Kidney (tissue), 14 donors: ENCODE data around the gene SUMO3. TPM values are rescaled to one million over a fixed set of nuclear protein-coding genes. Genes with fewer than 3 reads are reported as not detected.

Experiments used
- DNase-seq, 5 donors: peaks; one replicate each; pipeline ENCODE4 v3.0.0-alpha.2; 2013 to 2020
- FAIRE-seq: peaks from 2 replicates; lab custom pipeline; 2012; peaks lifted over from hg19 to GRCh38; lab: Jason Lieb, UNC
- H3K27ac ChIP-seq, 2 donors: one replicate each; pipeline ENCODE4 v1.7.0; 2013; ENCODE audit warnings: low read depth in 2 of 2, low read length in 2 of 2, inconsistent platforms in 1 of 2
- H3K27me3 ChIP-seq: one replicate; pipeline ENCODE4 v1.7.1; 2013; ENCODE audit warnings: low read length, inconsistent platforms; ENCODE audit not compliant: control insufficient read depth, insufficient read depth
- H3K36me3 ChIP-seq, 3 donors: one replicate each; pipeline versions ENCODE4 v1.7.0 to v1.7.1; 2013; ENCODE audit warnings: low read length in 3 of 3, control low read depth in 1 of 3, inconsistent platforms in 1 of 3; ENCODE audit not compliant: insufficient read depth in 3 of 3, control insufficient read depth in 2 of 3
- H3K4me1 ChIP-seq, 3 donors: one replicate each; pipeline versions ENCODE4 v1.7.0 to v1.7.1; 2013; ENCODE audit warnings: low read length in 3 of 3, inconsistent platforms in 1 of 3, low read depth in 1 of 3; ENCODE audit not compliant: control insufficient read depth in 2 of 3, insufficient read depth in 2 of 3
- H3K4me3 ChIP-seq, 3 donors: one replicate each; pipeline versions ENCODE4 v1.7.0 to v1.8.1; 2013; ENCODE audit warnings: low read length in 3 of 3, control low read depth in 1 of 3, inconsistent platforms in 1 of 3
- H3K9ac ChIP-seq, 3 donors: one replicate each; pipeline versions ENCODE4 v1.7.0 to v1.7.1; 2013; ENCODE audit warnings: low read length in 3 of 3, control low read depth in 1 of 3, inconsistent platforms in 1 of 3
- H3K9me3 ChIP-seq, 3 donors: one replicate each; pipeline versions ENCODE4 v1.7.0 to v1.7.1; 2013; ENCODE audit warnings: low read length in 3 of 3, control low read depth in 1 of 3, inconsistent platforms in 1 of 3; ENCODE audit not compliant: control insufficient read depth in 2 of 3, insufficient read depth in 1 of 3
- CTCF ChIP-seq: IDR thresholded peaks from 3 replicates; pipeline ENCODE4 v1.5.1; 2012; ENCODE audit warnings: mild to moderate bottlenecking, moderate library complexity, borderline replicate concordance; ENCODE audit not compliant: insufficient read depth; ENCODE audit errors: extremely low read depth
- intact Hi-C: fragments of 100-400 bp; cut with DNase I; formaldehyde crosslinking; loops from one replicate; pipeline ENCODE4 v1.11.1; 2022
- polyA plus RNA-seq: library from polyadenylated mRNA; stranded (reverse); fragments of 350-450 nt; fragmentation: Illumina TruSeq; extraction: RNeasy Lipid Tissue Mini Kit (QIAGEN cat#74804); gene quantifications from one replicate; pipeline ENCODE4 v1.2.3, GENCODE V29; 2014; ENCODE audit warnings: low read depth, low replicate concordance; ENCODE audit not compliant: insufficient read depth
- total RNA-seq: library from RNA; stranded (reverse); fragmentation: NEBNext Ultra II Directional; extraction: Animal tissue kit (Norgen Biotek cat#: 25700); gene quantifications from one replicate; pipeline ENCODE4 v1.2.1, GENCODE V29; 2021
- donor health status: control.
- donor health status: control.
- donor health status: control.
- donor health status: control.
- donor health status: control.
- donor health status: DM: yes; HTN: yes; CAD: no.
- donor health status: Normal renal cell carcinoma (clear cell type).

SUMO3 gene
- total and polyA plus RNA-seq, 2 donors from 2014 or later, result 88.6 to 89.9 TPM

GRCh38 chr21:44800971-44801467 lies 16.8 kb downstream of the SUMO3 start:
- H3K36me3 ChIP-seq, result peaks cover 0 to 21% (median 5%) of the 10 kb centered on the region in 3 donors
- H3K27me3 ChIP-seq, result no peaks in the 10 kb centered on the region
- H3K9me3 ChIP-seq, result no peaks in the 10 kb centered on the region
- DNase-seq (peak in 1 of 5 donors; percentile 55), FAIRE-seq (no peak)
- peak overlapping the region in 1 of 2 donors; percentile 24 for H3K27ac ChIP-seq
- intact Hi-C loops, result no loop called here
- H3K4me1 ChIP-seq, result peaks cover 0 to 22% (median 14%) of the 10 kb centered on the region in 3 donors
- H3K9ac ChIP-seq, result peak overlapping the region; percentile 10 to 56 (median 43)
- peak overlapping the region; percentile 85 to 93 (median 89) for H3K4me3 ChIP-seq
- TF ChIP-seq CTCF, result peak; percentile 22

- Histone ChIP-seq H3K9ac (peak overlapping the region in 1 of 3 donors; percentile 10), H3K4me1 (peaks cover 0 to 22% (median 14%) of the 10 kb centered on the region in 3 donors), H3K27ac (no peak overlapping the region), H3K36me3 (peaks cover 0 to 12% (median under 1%) of the 10 kb centered on the region in 3 donors), H3K27me3 (no peaks in the 10 kb centered on the region), H3K4me3 (peak overlapping the region in 2 of 3 donors; percentile 89 to 93), H3K9me3 (no peaks in the 10 kb centered on the region)
- no peak for FAIRE-seq
- peak; percentile 28 for TF ChIP-seq CTCF
- intact Hi-C loops, result no loop called here
- DNase-seq, result peak in 1 of 5 donors; percentile 54
Observed at GRCh38 chr21:44800103-44800502, 17.8 kb downstream of the SUMO3 start.

- TF ChIP-seq CTCF, result no peak
- Histone ChIP-seq H3K27ac (no peak overlapping the region), H3K36me3 (peaks cover 0 to 9% (median 0%) of the 10 kb centered on the region in 3 donors), H3K27me3 (no peaks in the 10 kb centered on the region), H3K4me3 (no peak overlapping the region), H3K9ac (peak overlapping the region in 1 of 3 donors; percentile 10), H3K9me3 (no peaks in the 10 kb centered on the region), H3K4me1 (peaks cover 0 to 22% (median 14%) of the 10 kb centered on the region in 3 donors)
- no peak for FAIRE-seq
- DNase-seq, result peak in 1 of 5 donors; percentile 31
- intact Hi-C loops, result no loop called here
Observed at GRCh38 chr21:44799646-44800045, 18.2 kb downstream of the SUMO3 start.
